IMR-90 (cell line): ENCODE data around the gene PIAS3. TPM values are rescaled to one million over a fixed set of nuclear protein-coding genes. Genes with fewer than 3 reads are reported as not detected.

Source experiments
- ATAC-seq: fragments of 200-7000 bp; cut with Tn5 transposase; 2 replicates; pipeline ENCODE4 v1.9.1; 2020; ENCODE audit warnings: low read depth, mild to moderate bottlenecking, moderate library complexity
- BruUV-seq: library from RNA; stranded (reverse); fragments of 400-500 nt; replicated peaks from 2 replicates; lab custom pipeline; 2021; lab: Mats Ljungman, UMichigan
- CTCF ChIA-PET: fragments of 300-600 bp; formaldehyde crosslinking; extraction: SDS; loops from one replicate; lab custom pipeline; 2021; ENCODE audit warnings: antibody characterized with exemption; lab: Yijun Ruan, JAX
- POLR2A ChIA-PET: fragments of 300-600 bp; sonication (Branson Sonifier 250); formaldehyde crosslinking; loops from one replicate; lab custom pipeline; 2022; ENCODE audit warnings: antibody characterized with exemption; ENCODE audit not compliant: unreplicated experiment; lab: Charles Lee
- DNase-seq: peaks from one replicate; pipeline ENCODE4 v3.0.0; 2013
- H2AFZ ChIP-seq: replicated peaks from 2 replicates; pipeline ENCODE3; 2013; ENCODE audit warnings: low read length, mild to moderate bottlenecking; ENCODE audit not compliant: poor library complexity
- H2AK5ac ChIP-seq: 2 replicates; pipeline ENCODE4 v1.6.1; 2013; ENCODE audit warnings: low read depth, low read length, inconsistent platforms
- H2AK9ac ChIP-seq: replicated peaks from 2 replicates; pipeline ENCODE3; 2013; ENCODE audit warnings: mild to moderate bottlenecking, low read depth, low read length, moderate library complexity; ENCODE audit not compliant: poor library complexity
- H2BK120ac ChIP-seq: 2 replicates; pipeline ENCODE4 v1.6.1; 2013; ENCODE audit warnings: low read depth, low read length, inconsistent platforms
- H2BK15ac ChIP-seq: 3 replicates; pipeline ENCODE4 v1.6.1; 2013; ENCODE audit warnings: low read depth, low read length, inconsistent platforms
- H2BK20ac ChIP-seq: 2 replicates; pipeline ENCODE4 v1.6.1; 2013; ENCODE audit warnings: low read depth, mild to moderate bottlenecking, inconsistent platforms, low read length, moderate library complexity
- H2BK5ac ChIP-seq: 2 replicates; pipeline ENCODE4 v1.6.1; 2013; ENCODE audit warnings: mild to moderate bottlenecking, low read depth, low read length, inconsistent platforms; ENCODE audit not compliant: poor library complexity, severe bottlenecking
- H3K14ac ChIP-seq: replicated peaks from 2 replicates; pipeline ENCODE4 v1.6.1; 2013; ENCODE audit warnings: low read depth, low read length, inconsistent platforms
- H3K18ac ChIP-seq: 2 replicates; pipeline ENCODE4 v1.6.1; 2013; ENCODE audit warnings: low read depth, low read length, control low read depth
- H3K23ac ChIP-seq: 2 replicates; pipeline ENCODE4 v1.6.1; 2013; ENCODE audit warnings: low read depth, low read length, inconsistent platforms
- H3K27ac ChIP-seq: 2 replicates; pipeline ENCODE4 v1.5.1; 2013; ENCODE audit warnings: mild to moderate bottlenecking, control low read depth, low read length; ENCODE audit not compliant: insufficient read depth
- H3K27me3 ChIP-seq: 2 replicates; pipeline ENCODE4 v1.6.1; 2013; ENCODE audit warnings: low read length; ENCODE audit not compliant: control insufficient read depth, insufficient read depth
- H3K36me3 ChIP-seq: 2 replicates; pipeline ENCODE4 v1.6.1; 2013; ENCODE audit warnings: low read length, mixed read lengths; ENCODE audit not compliant: control insufficient read depth, insufficient read depth
- H3K4ac ChIP-seq: 2 replicates; pipeline ENCODE4 v1.6.1; 2013; ENCODE audit warnings: low read depth, low read length, inconsistent platforms
- H3K4me1 ChIP-seq: 2 replicates; pipeline ENCODE4 v1.6.1; 2013; ENCODE audit warnings: low read length, mixed read lengths; ENCODE audit not compliant: control insufficient read depth, insufficient read depth
- H3K4me2 ChIP-seq: 2 replicates; pipeline ENCODE4 v1.6.1; 2013; ENCODE audit warnings: low read depth, mild to moderate bottlenecking, control low read depth, low read length, moderate library complexity
- H3K4me3 ChIP-seq: 2 replicates; pipeline ENCODE4 v1.5.1; 2013; ENCODE audit warnings: low read depth, mild to moderate bottlenecking, control low read depth, low read length, moderate library complexity; ENCODE audit not compliant: insufficient read depth
- H3K56ac ChIP-seq: 2 replicates; pipeline ENCODE4 v1.6.1; 2013; ENCODE audit warnings: low read length, inconsistent platforms; ENCODE audit not compliant: insufficient read depth; ENCODE audit errors: extremely low read depth
- H3K79me1 ChIP-seq, 2 experiments: 2 replicates each; pipeline ENCODE4 v1.6.1; 2013; ENCODE audit warnings: low read length in 2 of 2, inconsistent platforms in 1 of 2, low read depth in 1 of 2
- H3K9ac ChIP-seq: 2 replicates; pipeline ENCODE4 v1.6.1; 2013; ENCODE audit warnings: low read depth, low read length, control low read depth
- H3K9me1 ChIP-seq: 2 replicates; pipeline ENCODE4 v1.6.1; 2013; ENCODE audit warnings: low read length, inconsistent platforms; ENCODE audit not compliant: insufficient read depth
- H3K9me3 ChIP-seq: 2 replicates; pipeline ENCODE4 v1.6.1; 2013; ENCODE audit warnings: low read length; ENCODE audit not compliant: control insufficient read depth, insufficient read depth
- H4K20me1 ChIP-seq: 2 replicates; pipeline ENCODE4 v1.6.1; 2013; ENCODE audit warnings: low read length, inconsistent platforms; ENCODE audit not compliant: insufficient read depth
- H4K5ac ChIP-seq: 2 replicates; pipeline ENCODE4 v1.6.1; 2013; ENCODE audit warnings: mild to moderate bottlenecking, low read depth, low read length, control low read depth
- H4K8ac ChIP-seq, 2 experiments: 2 replicates each; pipeline ENCODE4 v1.6.1; 2013; ENCODE audit warnings: low read depth in 2 of 2, low read length in 2 of 2, control low read depth in 1 of 2, inconsistent platforms in 1 of 2
- H4K91ac ChIP-seq: 2 replicates; pipeline ENCODE4 v1.6.1; 2013; ENCODE audit warnings: low read depth, low read length, inconsistent platforms; ENCODE audit not compliant: insufficient read depth
- BHLHE40 ChIP-seq: fragments of 150-350 bp; IDR thresholded peaks from 2 replicates; pipeline ENCODE4 v1.6.1; 2016; ENCODE audit warnings: mild to moderate bottlenecking, low read depth, low read length
- CEBPB ChIP-seq: IDR thresholded peaks from 2 replicates; pipeline ENCODE4 v1.6.1; 2012; ENCODE audit warnings: low read depth, low read length, improper control_type of control experiment
- CHD1 ChIP-seq: IDR thresholded peaks from 2 replicates; pipeline ENCODE4 v1.6.1; 2012; ENCODE audit warnings: low read depth, low read length, improper control_type of control experiment
- ELK1 ChIP-seq: fragments of 150-350 bp; IDR thresholded peaks from 2 replicates; pipeline ENCODE4 v1.6.1; 2016; ENCODE audit warnings: low read depth, mild to moderate bottlenecking, low read length, moderate library complexity, borderline replicate concordance
- FOS ChIP-seq: fragments of 150-350 bp; IDR thresholded peaks from 2 replicates; pipeline ENCODE4 v1.6.1; 2016; ENCODE audit warnings: low read depth, low read length
- MAFK ChIP-seq: IDR thresholded peaks from 2 replicates; pipeline ENCODE4 v1.6.1; 2012; ENCODE audit warnings: low read depth, low read length, improper control_type of control experiment
- MXI1 ChIP-seq: IDR thresholded peaks from 2 replicates; pipeline ENCODE4 v1.6.1; 2012; ENCODE audit warnings: low read depth, mild to moderate bottlenecking, low read length, moderate library complexity, borderline replicate concordance
- POLR2A ChIP-seq: IDR thresholded peaks from 2 replicates; pipeline ENCODE4 v1.6.1; 2012; ENCODE audit warnings: mild to moderate bottlenecking, low read depth, low read length
- RAD21 ChIP-seq: IDR thresholded peaks from 2 replicates; pipeline ENCODE4 v1.6.1; 2012; ENCODE audit warnings: low read length, improper control_type of control experiment
- RCOR1 ChIP-seq: IDR thresholded peaks from 2 replicates; pipeline ENCODE4 v1.6.1; 2012; ENCODE audit warnings: mild to moderate bottlenecking, low read length, improper control_type of control experiment; ENCODE audit not compliant: insufficient replicate concordance
- RFX5 ChIP-seq: IDR thresholded peaks from 2 replicates; pipeline ENCODE4 v1.8.0; 2012; ENCODE audit warnings: low read depth, mild to moderate bottlenecking, low read length, moderate library complexity
- SMC3 ChIP-seq: fragments of 150-350 bp; IDR thresholded peaks from 2 replicates; pipeline ENCODE4 v1.6.1; 2016; ENCODE audit warnings: low read depth, mild to moderate bottlenecking, antibody characterized with exemption, low read length, moderate library complexity
- dilution Hi-C: fragments of 300-500 bp; cut with HindIII; formaldehyde crosslinking; loops from one replicate; pipeline ENCODE4 v1.14.3; 2018; ENCODE audit warnings: low sequenced_read_pairs; ENCODE audit not compliant: unreplicated experiment
- in situ Hi-C: fragments of 300-500 bp; cut with MboI; formaldehyde crosslinking; loops from 3 replicates; pipeline ENCODE4 v1.14.3; 2019; ENCODE audit warnings: low sequenced_read_pairs, inconsistent platforms, mixed read lengths
- intact Hi-C: fragments of 100-400 bp; cut with micrococcal nuclease; formaldehyde crosslinking; loops from 2 replicates; pipeline ENCODE4 v1.10.0; 2022
- polyA plus RNA-seq, 3 experiments: library from polyadenylated mRNA; depleted of rRNA; stranded (reverse); fragments of >200 nt; gene quantifications; 2 replicates each; pipeline ENCODE4 v1.2.3, GENCODE V29; 2012; ENCODE audit warnings: low replicate concordance in 1 of 3
- total RNA-seq: library from RNA; depleted of rRNA; stranded (reverse); fragments of >200 nt; gene quantifications from 2 replicates; pipeline ENCODE4 v1.2.3, GENCODE V29; 2012

Gene PIAS3
- total and polyA plus RNA-seq, 2 of the 4 experiments (the other 2 are of a cell fraction): 11.1 to 53.7 TPM

- no peak overlapping the region for H3K9ac ChIP-seq
- ChIA-PET CTCF (interaction anchor here (0.6 kb wide), 1 partner anchor 23 kb away, joined by 4 read pairs; no protein-coding TSS in a partner anchor), POLR2A (no interaction called here)
- no peak overlapping the region for H3K4me2 ChIP-seq
- H4K91ac ChIP-seq: no peak overlapping the region
- peaks cover 28 to 59% of the 10 kb centered on the region in 2 experiments for H3K79me1 ChIP-seq
- H3K9me3 ChIP-seq: no peaks in the 10 kb centered on the region
- 0 out of 2 replicates have a peak, but pooled peaks cover 2% of the 10 kb centered on the region for H3K4me1 ChIP-seq
- no TSS peak for BruUV-seq
- H3K56ac ChIP-seq: no peak overlapping the region
- H2BK15ac ChIP-seq: no peak overlapping the region
- no peak for ATAC-seq
- no peak overlapping the region for H4K5ac ChIP-seq
- dilution Hi-C loops (no loop called here), intact Hi-C loops (loop anchor here (10.0 kb wide), 1 partner anchor 103 kb away; no protein-coding TSS in a partner anchor), in situ Hi-C loops (no loop called here)
- no peak overlapping the region for H2AK5ac ChIP-seq
- H3K14ac ChIP-seq: no peak overlapping the region
- H2AFZ ChIP-seq: no peak overlapping the region
- H4K8ac ChIP-seq: no peak overlapping the region
- H3K4ac ChIP-seq: no peak overlapping the region
- no peak overlapping the region for H2AK9ac ChIP-seq
- peak; percentile 28 for DNase-seq
- H3K18ac ChIP-seq: no peak overlapping the region
- no peak overlapping the region for H2BK120ac ChIP-seq
- H2BK5ac ChIP-seq: no peak overlapping the region
- TF ChIP-seq ELK1 (no peak), BHLHE40 (no peak), FOS (no peak), SMC3 (no peak), CEBPB (no peak), RCOR1 (no peak), CHD1 (no peak), POLR2A (no peak), MAFK (no peak), MXI1 (no peak), RFX5 (no peak), RAD21 (no peak)
- H3K4me3 ChIP-seq: no peak overlapping the region
- no peak overlapping the region for H3K23ac ChIP-seq
- H2BK20ac ChIP-seq: no peak overlapping the region
- no peaks in the 10 kb centered on the region for H4K20me1 ChIP-seq
- peaks cover 36% of the 10 kb centered on the region for H3K36me3 ChIP-seq
- no peaks in the 10 kb centered on the region for H3K27me3 ChIP-seq
- H3K27ac ChIP-seq: no peak overlapping the region
- H3K9me1 ChIP-seq: peaks cover 6% of the 10 kb centered on the region
These were observed 30.9 kb downstream of the PIAS3 start for GRCh38 chr1:145827966-145828365.
